Activated B cell treated with CpG ODN at 0.5 μM for 24 hours (primary cell): ENCODE measurements around the gene CHD2. TPM values are rescaled to one million over a fixed set of nuclear protein-coding genes. Genes with fewer than 3 reads are reported as not detected.

Experiments
- ATAC-seq: fragments of 200-7000 bp; cut with Tn5 transposase; one replicate; pipeline ENCODE4 v1.10.0; 2021; ENCODE audit warnings: low read depth, mild to moderate bottlenecking, moderate library complexity
- CTCF ChIA-PET: fragments of 350-600 bp; sonication (Branson Sonifier 250); formaldehyde crosslinking; loops from one replicate; lab custom pipeline; 2021; ENCODE audit warnings: antibody characterized with exemption; lab: Charles Lee
- POLR2A ChIA-PET: fragments of 350-600 bp; sonication (Branson Sonifier 250); formaldehyde crosslinking; loops from one replicate; lab custom pipeline; 2021; ENCODE audit warnings: antibody characterized with exemption; lab: Charles Lee
- DNase-seq: peaks from one replicate; pipeline ENCODE4 v3.0.0; 2022
- H3K27ac Mint-ChIP-seq: one replicate; pipeline ENCODE4 v1.8.0; 2020; ENCODE audit warnings: mixed read lengths
- H3K27me3 Mint-ChIP-seq: one replicate; pipeline ENCODE4 v1.8.0; 2021; ENCODE audit warnings: mixed read lengths
- H3K36me3 Mint-ChIP-seq: one replicate; pipeline ENCODE4 v1.8.0; 2021; ENCODE audit warnings: low read depth, mixed read lengths
- H3K4me1 Mint-ChIP-seq: one replicate; pipeline ENCODE4 v1.8.0; 2021; ENCODE audit warnings: mixed read lengths
- H3K4me3 Mint-ChIP-seq: one replicate; pipeline ENCODE4 v1.8.0; 2020; ENCODE audit warnings: mild to moderate bottlenecking, mixed read lengths
- H3K9me3 Mint-ChIP-seq: one replicate; pipeline ENCODE4 v1.8.0; 2020; ENCODE audit warnings: mixed read lengths
- CTCF ChIP-seq: fragments of 200-600 bp; IDR thresholded peaks from one replicate; pipeline ENCODE4 v1.8.0; 2022; ENCODE audit warnings: antibody characterized with exemption, mild to moderate bottlenecking
- intact Hi-C: fragments of 100-400 bp; cut with micrococcal nuclease; formaldehyde crosslinking; loops from one replicate; pipeline ENCODE4 v1.15.1; 2024
- total RNA-seq: library from RNA; stranded (reverse); gene quantifications from 2 replicates; pipeline ENCODE4 v1.2.3, GENCODE V29; 2022

Gene CHD2
- total RNA-seq, 1 donor from 2014 or later = 298 TPM

DNA sequence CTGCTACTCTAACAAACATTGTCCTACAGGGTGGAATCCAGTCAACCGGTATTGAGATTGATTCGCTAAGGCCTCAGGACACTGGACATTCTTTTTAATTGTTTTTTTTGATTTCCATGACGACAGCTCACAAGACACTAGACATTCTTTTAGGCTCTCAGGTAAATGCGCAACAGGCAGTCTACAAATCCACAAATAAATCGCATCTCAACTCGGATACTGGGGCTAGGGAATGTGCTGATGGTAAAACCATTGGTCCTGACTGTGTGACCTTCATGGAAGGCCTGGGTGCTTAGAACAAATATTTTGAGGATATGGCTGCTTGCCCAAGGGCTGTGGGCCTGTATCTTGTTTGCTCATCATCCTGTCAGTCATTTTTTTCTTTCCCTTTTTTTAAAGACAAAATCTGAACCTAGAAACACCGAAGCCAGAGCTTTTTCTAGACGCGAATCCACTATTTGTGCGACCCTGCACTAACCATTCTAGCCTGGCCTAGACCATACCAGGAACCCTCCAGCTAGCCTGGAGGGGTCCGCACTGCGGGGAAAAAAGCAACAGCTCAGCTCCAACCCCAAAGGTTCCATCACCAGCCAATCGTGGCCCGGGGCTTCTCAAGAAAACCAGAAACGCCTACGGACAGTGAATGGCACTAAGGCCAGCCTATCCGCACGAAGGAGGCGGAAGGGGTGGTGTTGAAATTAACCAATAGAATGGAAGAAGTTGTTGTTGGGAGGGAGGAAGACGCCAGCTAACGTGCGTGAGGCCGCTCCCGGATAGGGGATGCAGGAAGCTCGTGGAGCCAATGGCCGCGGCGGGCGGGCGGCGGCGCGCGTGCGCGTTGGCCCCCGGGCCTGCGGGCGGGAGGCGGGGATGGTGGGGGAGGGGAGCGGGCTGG, 18.1 kb upstream of the CHD2 start:
- TF ChIP-seq CTCF = no peak
- DNase-seq (peak; percentile 91), ATAC-seq (peak; percentile 90)
- intact Hi-C loops = loop anchor here (1.0 kb wide), 7 partner anchors 18 to 73 kb away; partner anchors contain the start of gene CHD2
- H3K4me1 Mint-ChIP-seq = peaks cover 46% of the 10 kb centered on the region
- peak overlapping the region; percentile 99 for H3K27ac Mint-ChIP-seq
- peak overlapping the region; percentile 88 for H3K4me3 Mint-ChIP-seq
- peaks cover 39% of the 10 kb centered on the region for H3K36me3 Mint-ChIP-seq
- H3K27me3 Mint-ChIP-seq = no peaks in the 10 kb centered on the region
- H3K9me3 Mint-ChIP-seq = no peaks in the 10 kb centered on the region
- ChIA-PET CTCF (interaction anchor here (0.8 to 2.9 kb wide), 14 partner anchors 13 to 85 kb away, joined by 3 to 38 read pairs (median 6); partner anchors contain the start of gene CHD2), POLR2A (interaction anchor here (0.6 to 11.3 kb wide), 29 partner anchors 12 to 98 kb away, joined by 3 to 599 read pairs (median 11); partner anchors contain the start of gene CHD2)

GRCh38 chr15:92882697-92883162, 17.4 kb upstream of the CHD2 start:
- Mint-ChIP-seq H3K4me1 (peaks cover 51% of the 10 kb centered on the region), H3K9me3 (no peaks in the 10 kb centered on the region), H3K4me3 (peak overlapping the region; percentile 94), H3K36me3 (peaks cover 44% of the 10 kb centered on the region), H3K27me3 (no peaks in the 10 kb centered on the region), H3K27ac (peak overlapping the region; percentile 91)
- ChIA-PET CTCF (interaction anchor here (0.6 to 2.9 kb wide), 17 partner anchors 13 to 85 kb away, joined by 3 to 38 read pairs (median 5); partner anchors contain the start of gene CHD2), POLR2A (interaction anchor here (0.6 to 11.3 kb wide), 31 partner anchors 12 to 98 kb away, joined by 3 to 599 read pairs (median 9); partner anchors contain the start of gene CHD2)
- DNase-seq (no peak), ATAC-seq (peak; percentile 78)
- no peak for TF ChIP-seq CTCF
- intact Hi-C loops = loop anchor here (1.0 kb wide), 7 partner anchors 18 to 73 kb away; partner anchors contain the start of gene CHD2

DNA sequence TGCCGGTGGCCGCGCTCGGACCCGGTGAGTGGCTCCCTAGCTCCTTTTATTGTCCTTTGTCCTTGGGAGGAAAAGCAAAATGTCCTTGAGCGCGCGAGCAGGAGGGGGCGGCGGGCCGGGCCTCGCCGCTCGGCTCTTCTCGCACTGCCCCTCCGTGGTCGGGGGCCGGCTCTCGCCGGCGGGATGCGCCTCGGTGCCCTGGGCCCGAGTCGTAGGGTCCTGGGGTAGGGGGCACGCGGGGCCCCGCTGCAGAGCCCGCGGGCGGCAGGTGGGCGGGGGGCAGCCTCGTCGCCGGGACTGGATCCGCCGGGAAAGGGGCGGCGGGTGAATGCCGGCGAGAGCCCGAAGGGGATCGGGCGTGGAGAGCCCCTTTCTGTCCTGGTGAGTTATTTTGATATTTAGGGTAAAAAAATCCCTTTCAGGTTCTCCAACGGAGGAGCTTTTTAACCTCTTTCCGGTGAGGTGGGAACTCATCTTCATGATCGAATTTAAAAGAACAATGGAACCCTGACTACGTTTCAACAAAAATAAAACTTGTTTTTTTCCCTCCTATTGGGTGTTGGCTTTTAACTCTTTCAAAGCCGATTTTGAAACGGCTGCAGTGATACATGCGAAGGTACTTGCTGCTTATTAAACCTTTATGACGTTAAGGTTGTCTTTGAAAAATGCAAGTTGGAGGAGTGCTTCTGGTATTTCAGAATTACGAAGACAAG, 16.8 kb upstream of the CHD2 start:
- intact Hi-C loops = no loop called here
- Mint-ChIP-seq H3K27me3 (no peaks in the 10 kb centered on the region), H3K9me3 (no peaks in the 10 kb centered on the region), H3K4me3 (peak overlapping the region; percentile 94), H3K27ac (peak overlapping the region; percentile 91), H3K36me3 (peaks cover 49% of the 10 kb centered on the region), H3K4me1 (peaks cover 55% of the 10 kb centered on the region)
- ChIA-PET POLR2A (interaction anchor here (0.6 to 11.3 kb wide), 23 partner anchors 12 to 86 kb away, joined by 3 to 599 read pairs (median 14); partner anchors contain the start of gene CHD2), CTCF (interaction anchor here (0.6 to 2.9 kb wide), 12 partner anchors 12 to 85 kb away, joined by 3 to 38 read pairs (median 4); partner anchors contain the start of gene CHD2)
- DNase-seq = no peak
- TF ChIP-seq CTCF = no peak
- no peak for ATAC-seq

DNA sequence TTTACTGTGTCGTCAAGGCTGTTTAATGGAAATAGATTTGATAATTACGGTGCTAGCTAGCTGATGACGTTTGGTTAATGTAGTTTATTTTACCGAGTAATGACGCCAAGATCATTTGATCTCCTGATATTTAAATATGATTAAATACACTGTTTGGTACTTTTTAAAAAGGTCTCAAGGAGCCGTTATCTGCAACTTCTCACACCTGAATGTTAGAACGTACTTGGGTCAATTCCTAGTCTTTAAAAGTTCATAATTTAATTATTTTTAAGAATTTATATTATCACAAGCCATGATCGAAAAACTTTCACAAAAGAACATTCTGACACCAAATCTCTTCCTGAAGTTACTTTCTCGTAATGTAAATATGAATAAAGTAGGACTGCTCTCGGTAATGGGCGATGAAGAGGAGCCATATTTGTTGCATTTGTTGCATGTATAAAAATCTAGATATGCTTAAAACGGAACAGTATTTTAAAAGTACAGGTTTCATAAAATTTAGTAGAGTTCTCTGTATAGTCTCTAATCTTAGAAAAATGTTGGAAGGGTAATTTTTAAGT, 16.2 kb upstream of the CHD2 start:
- peak overlapping the region; percentile 94 for H3K4me3 Mint-ChIP-seq
- no peaks in the 10 kb centered on the region for H3K9me3 Mint-ChIP-seq
- H3K36me3 Mint-ChIP-seq = peaks cover 55% of the 10 kb centered on the region
- peak overlapping the region; percentile 91 for H3K27ac Mint-ChIP-seq
- no peaks in the 10 kb centered on the region for H3K27me3 Mint-ChIP-seq
- ChIA-PET POLR2A (interaction anchor here (0.6 to 11.3 kb wide), 14 partner anchors 11 to 86 kb away, joined by 4 to 599 read pairs (median 57); partner anchors contain the start of gene CHD2), CTCF (interaction anchor here (1.0 to 2.9 kb wide), 2 partner anchors 16 to 75 kb away, joined by 4 to 38 read pairs; partner anchors contain the start of gene CHD2)
- peaks cover 59% of the 10 kb centered on the region for H3K4me1 Mint-ChIP-seq
- TF ChIP-seq CTCF = no peak
- DNase-seq (no peak), ATAC-seq (no peak)
- intact Hi-C loops = no loop called here
